K562 (cell line): Measurements from ENCODE around the gene ETS1. TPM values are rescaled to one million over a fixed set of nuclear protein-coding genes. Genes with fewer than 3 reads are reported as not detected.
A peak's percentile ranks its signal among the peaks of the same experiment; 100 is the strongest.

Experiments used
- ATAC-seq: fragments of 200-7000 bp; cut with Tn5 transposase; 3 replicates; pipeline ENCODE4 v1.9.1; 2020; ENCODE audit warnings: moderate library complexity
- BruUV-seq: library from RNA; stranded (reverse); fragments of 400-500 nt; replicated peaks from 2 replicates; lab custom pipeline; 2021; lab: Mats Ljungman, UMichigan
- CTCF ChIA-PET: fragments of 300-600 bp; formaldehyde crosslinking; extraction: SDS; loops from one replicate; lab custom pipeline; 2021; ENCODE audit warnings: low intra/inter-chr PET ratio; lab: Yijun Ruan, JAX
- POLR2A ChIA-PET: fragments of 300-600, 350-650 bp; sonication (Branson Sonifier 250); formaldehyde crosslinking; extraction: SDS; loops from one replicate; lab custom pipeline; 2021; ENCODE audit warnings: antibody characterized with exemption, inconsistent platforms; lab: Yijun Ruan, JAX
- DNase-seq, 4 experiments: peaks; one replicate each; pipeline versions ENCODE4 v3.0.0 to v3.0.0-alpha.2; 2011 to 2018; ENCODE audit warnings: low spot score in 3 of 4, mixed read lengths in 3 of 4; ENCODE audit errors: extremely low read depth in 1 of 4
- FAIRE-seq: peaks from 2 replicates; lab custom pipeline; 2011; peaks lifted over from hg19 to GRCh38; lab: Jason Lieb, UNC
- H2AFZ ChIP-seq: 2 replicates; pipeline ENCODE4 v1.6.0; 2011; ENCODE audit warnings: low read depth, low read length, control low read depth, inconsistent platforms
- H3K27ac ChIP-seq: fragments of 200-600 bp; 3 replicates; pipeline ENCODE4 v1.8.0; 2011; ENCODE audit warnings: low read depth, mild to moderate bottlenecking, control low read depth, inconsistent platforms, low read length, moderate library complexity, mixed read lengths; ENCODE audit errors: extremely low read depth
- H3K27me3 ChIP-seq, 2 experiments: fragments of 300-600 bp in 1 of 2; 2 replicates in 1 of 2; 3 replicates in 1 of 2; pipeline versions ENCODE4 v1.6.0 to v1.8.0; 2011; ENCODE audit warnings: inconsistent platforms in 2 of 2, low read length in 2 of 2, mild to moderate bottlenecking in 1 of 2, mixed read lengths in 1 of 2, moderate library complexity in 1 of 2; ENCODE audit not compliant: control insufficient read depth in 2 of 2, insufficient read depth in 2 of 2
- H3K36me3 ChIP-seq: fragments of 300-600 bp; 3 replicates; pipeline ENCODE4 v1.8.0; 2011; ENCODE audit warnings: mild to moderate bottlenecking, low read length, inconsistent platforms; ENCODE audit not compliant: control insufficient read depth, insufficient read depth
- H3K4me1 ChIP-seq, 2 experiments: fragments of 200-600 bp in 1 of 2; replicated peaks in 1 of 2; 2 replicates in 1 of 2; 3 replicates in 1 of 2; pipeline versions ENCODE4 v1.5.1 to v1.8.0; 2011; ENCODE audit warnings: inconsistent platforms in 2 of 2, low read length in 2 of 2, mild to moderate bottlenecking in 1 of 2, mixed read lengths in 1 of 2, moderate library complexity in 1 of 2; ENCODE audit not compliant: control insufficient read depth in 2 of 2, insufficient read depth in 2 of 2
- H3K4me2 ChIP-seq: 2 replicates; pipeline ENCODE4 v1.6.1; 2011; ENCODE audit warnings: low read length, control low read depth, inconsistent platforms, mixed read lengths; ENCODE audit not compliant: insufficient read depth
- H3K4me3 ChIP-seq: fragments of 200-600 bp; sonication (generic), shearing (Covaris generic); 2 replicates; pipeline ENCODE4 v1.5.1; 2016; ENCODE audit warnings: control low read depth, inconsistent platforms
- H3K79me2 ChIP-seq: fragments of 200-600 bp; 3 replicates; pipeline ENCODE4 v1.8.0; 2011; ENCODE audit warnings: low read length, inconsistent platforms; ENCODE audit not compliant: control insufficient read depth, insufficient read depth
- H3K9ac ChIP-seq, 2 experiments: 2 replicates each; pipeline versions ENCODE4 v1.6.0 to v1.6.1; 2011; ENCODE audit warnings: low read depth in 2 of 2, low read length in 2 of 2, control low read depth in 1 of 2, inconsistent platforms in 1 of 2, mild to moderate bottlenecking in 1 of 2, mixed read lengths in 1 of 2; ENCODE audit not compliant: insufficient read depth in 1 of 2
- H3K9me1 ChIP-seq: one replicate; pipeline ENCODE4 v1.6.0; 2011; ENCODE audit warnings: inconsistent platforms, mild to moderate bottlenecking, low read length, moderate library complexity; ENCODE audit not compliant: control insufficient read depth, insufficient read depth
- H3K9me3 ChIP-seq: replicated peaks from 2 replicates; pipeline ENCODE4 v1.5.1; 2011; ENCODE audit warnings: low read depth, low read length, inconsistent platforms; ENCODE audit not compliant: control insufficient read depth, insufficient read depth
- H4K20me1 ChIP-seq: replicated peaks from 2 replicates; pipeline ENCODE4 v1.6.1; 2011; ENCODE audit warnings: low read length, inconsistent platforms, mixed read lengths; ENCODE audit not compliant: control insufficient read depth, insufficient read depth
- CEBPG ChIP-seq, 3 experiments: fragments of 200-800 bp in 1 of 3; sonication (Bioruptor generic) in 1 of 3; sonication (generic) in 1 of 3; formaldehyde crosslinking in 1 of 3; IDR thresholded peaks in 2 of 3; conservative IDR thresholded peaks in 1 of 3; 2 replicates each; pipeline versions ENCODE4 v1.6.1 to v1.8.0; 2016 to 2022; ENCODE audit warnings: missing compliant biosample characterization in 2 of 3, missing genetic modification characterization in 2 of 3, mild to moderate bottlenecking in 1 of 3, missing genetic modification reagents in 1 of 3
- NR2F6 ChIP-seq: fragments of 450-650 bp; formaldehyde crosslinking; IDR thresholded peaks from 2 replicates; pipeline ENCODE4 v1.4.0; 2020; ENCODE audit warnings: mild to moderate bottlenecking
- U2AF1 ChIP-seq: fragments of 200-400 bp; formaldehyde crosslinking; optimal IDR thresholded peaks from 2 replicates; pipeline ENCODE3; 2017; ENCODE audit warnings: mild to moderate bottlenecking, low read depth, low read length, moderate library complexity
- WGBS: fragments of 100-300 bp; shearing (Covaris generic); methylation state at CpG from one replicate; pipeline ENCODE4 v1.1.6; 2016; ENCODE audit warnings: low coverage, mixed read lengths; ENCODE audit not compliant: insufficient coverage; ENCODE audit errors: missing lambda C conversion rate; 5-methylcytosine and 5-hydroxymethylcytosine counted together
- in situ Hi-C: fragments of 300-500 bp; cut with MboI; formaldehyde crosslinking; loops from 4 replicates; pipeline ENCODE4 v1.15.0; 2018; ENCODE audit warnings: inconsistent platforms, mixed read lengths
- intact Hi-C: fragments of 100-400 bp; cut with micrococcal nuclease; formaldehyde crosslinking; loops from 2 replicates; pipeline ENCODE4 v1.14.2; 2022
- polyA plus RNA-seq, 8 experiments: library from polyadenylated mRNA; depleted of rRNA in 4 of 8; stranded (reverse) in 5 of 8; unstranded in 3 of 8; fragments of >200 nt; fragmentation: Nextera tagmentation in 2 of 8; fragmentation: Illumina TruSeq in 1 of 8; extraction: Ambion mirVana in 2 of 8; extraction: Trizol in 1 of 8; gene quantifications; 2 replicates each; pipeline versions ENCODE4 v1.2.1 to v1.2.3, GENCODE V29; 2011 to 2014; ENCODE audit warnings: inconsistent platforms in 1 of 8, missing spikeins in 1 of 8
- total RNA-seq, 7 experiments: library from RNA; depleted of rRNA in 6 of 7; stranded (reverse); fragments of >200 nt in 6 of 7; fragmentation: Illumina TruSeq in 2 of 7; extraction: Trizol in 2 of 7; gene quantifications; 2 replicates each; pipeline versions ENCODE4 v1.2.1 to v1.2.3, GENCODE V29; 2011 to 2021; ENCODE audit warnings: low replicate concordance in 1 of 7
- TF ChIP-seq, protein P1 (sequence below): fragments of 250-450 bp; sonication (Bioruptor Pico); IDR thresholded peaks from 2 replicates; pipeline ENCODE4 v1.5.0; 2021

The ETS1 gene
- total and polyA plus RNA-seq, 9 of the 15 experiments (the other 6 are each of a cell fraction or from before 2014, with no cell fraction given) = 0.04 to 1.4 (median 0.23) TPM

DNA sequence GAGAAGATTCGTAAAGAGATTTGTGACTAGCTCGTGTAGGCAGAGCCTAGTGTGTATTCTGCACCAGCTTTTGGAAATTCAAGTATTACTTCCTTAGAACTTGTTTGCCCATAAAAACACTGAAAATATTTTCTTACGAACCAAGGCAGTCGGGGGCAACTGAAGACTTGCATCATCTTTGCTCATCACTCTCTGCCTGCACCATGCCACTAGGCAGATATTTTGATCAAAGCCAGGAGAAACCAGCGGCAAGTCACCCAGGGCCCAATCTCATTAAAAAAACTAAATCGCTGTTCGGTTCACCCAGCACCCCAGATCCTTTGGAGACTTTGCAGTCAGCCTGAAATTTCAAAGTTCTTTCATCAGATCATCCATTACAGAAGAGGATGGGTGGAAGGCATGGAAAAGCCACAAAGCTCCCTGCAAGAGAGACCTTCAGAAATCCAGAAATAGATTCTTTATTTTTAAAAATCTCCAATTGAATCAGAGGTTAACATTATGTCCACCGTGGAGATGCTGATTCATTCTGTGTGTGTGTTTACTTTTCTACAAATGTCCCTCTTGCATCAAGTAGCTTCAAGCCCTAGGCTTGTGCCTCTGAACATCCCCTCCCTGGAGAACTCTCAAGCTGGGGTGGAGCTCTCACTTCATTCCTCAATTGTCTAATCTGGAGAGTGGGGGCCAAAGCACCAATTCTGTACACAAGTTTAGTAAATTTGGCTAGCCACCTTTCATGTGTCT lies 78.4 kb downstream of the ETS1 start:
- Histone ChIP-seq H3K79me2 (no peaks in the 10 kb centered on the region), H3K4me1 (no peaks in the 10 kb centered on the region; a peak in 1 of 5 replicates), H3K27ac (no peak overlapping the region), H3K4me2 (no peak overlapping the region), H3K9ac (no peak overlapping the region), H3K36me3 (no peaks in the 10 kb centered on the region), H3K27me3 (peaks cover 0 to 6% of the 10 kb centered on the region in 2 experiments; a peak in 1 of 5 replicates), H3K9me1 (no peaks in the 10 kb centered on the region), H3K4me3 (no peak overlapping the region), H2AFZ (no peak overlapping the region), H3K9me3 (no peaks in the 10 kb centered on the region), H4K20me1 (no peaks in the 10 kb centered on the region)
- CTCF ChIA-PET = no interaction called here
- in situ Hi-C loops (no loop called here), intact Hi-C loops (no loop called here)
- POLR2A ChIA-PET = no interaction called here
- WGBS = 0% methylated on average over 8 of the region's 8 CpGs
- TF ChIP-seq CEBPG (CRISPR knock-in tag; IDR thresholded peaks at IDR 0.05) (no peak), CEBPG (tag; conservative IDR thresholded peaks at IDR 0.05 in 1 of 2, IDR thresholded peaks at IDR 0.05 in 1 of 2) (peak in 1 of 2 experiments; percentile 40; a peak in 1 of 4 replicates), NR2F6 (CRISPR knock-in tag) (no peak)
- DNase-seq (no peak), FAIRE-seq (no peak), ATAC-seq (no peak)
- no TSS peak for BruUV-seq

- FAIRE-seq (no peak), DNase-seq (no peak), ATAC-seq (no peak)
- in situ Hi-C loops (no loop called here), intact Hi-C loops (no loop called here)
- BruUV-seq = no TSS peak
- Histone ChIP-seq H3K9ac (no peak overlapping the region), H3K9me1 (no peaks in the 10 kb centered on the region), H3K4me1 (no peaks in the 10 kb centered on the region; a peak in 1 of 5 replicates), H2AFZ (no peak overlapping the region), H3K79me2 (no peaks in the 10 kb centered on the region), H4K20me1 (no peaks in the 10 kb centered on the region), H3K4me2 (no peak overlapping the region), H3K4me3 (no peak overlapping the region), H3K36me3 (no peaks in the 10 kb centered on the region), H3K27me3 (peaks cover 0 to 6% of the 10 kb centered on the region in 2 experiments; a peak in 1 of 5 replicates), H3K9me3 (no peaks in the 10 kb centered on the region), H3K27ac (no peak overlapping the region)
- CTCF ChIA-PET = no interaction called here
- TF ChIP-seq, protein P1, sequence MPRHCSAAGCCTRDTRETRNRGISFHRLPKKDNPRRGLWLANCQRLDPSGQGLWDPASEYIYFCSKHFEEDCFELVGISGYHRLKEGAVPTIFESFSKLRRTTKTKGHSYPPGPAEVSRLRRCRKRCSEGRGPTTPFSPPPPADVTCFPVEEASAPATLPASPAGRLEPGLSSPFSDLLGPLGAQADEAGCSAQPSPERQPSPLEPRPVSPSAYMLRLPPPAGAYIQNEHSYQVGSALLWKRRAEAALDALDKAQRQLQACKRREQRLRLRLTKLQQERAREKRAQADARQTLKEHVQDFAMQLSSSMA (CRISPR knock-in tag) = no peak
- TF ChIP-seq U2AF1 = no peak
- POLR2A ChIA-PET = no interaction called here
- 2% methylated on average over 6 of the region's 6 CpGs for WGBS
Measured at GRCh38 chr11:128507936-128508335, 79.4 kb downstream of the ETS1 start.
